HFF-Myc (cell line): ENCODE measurements around the gene PTX4.
A peak's percentile ranks its signal among the peaks of the same experiment; 100 is the strongest.

ENCODE experiments used
- DNase-seq: peaks from one replicate; pipeline ENCODE4 v3.0.0-alpha.2; 2011; ENCODE audit warnings: low read depth; ENCODE audit errors: extremely low read depth
- H3K4me3 ChIP-seq: replicated peaks from 2 replicates; pipeline ENCODE4 v1.5.1; 2011; ENCODE audit warnings: low read depth, mild to moderate bottlenecking, control low read depth, low read length
- CTCF ChIP-seq: IDR thresholded peaks from 2 replicates; pipeline ENCODE4 v1.5.1; 2012; ENCODE audit warnings: mild to moderate bottlenecking, low read depth, low read length, control low read depth; ENCODE audit errors: missing control alignments

Gene PTX4

DNA sequence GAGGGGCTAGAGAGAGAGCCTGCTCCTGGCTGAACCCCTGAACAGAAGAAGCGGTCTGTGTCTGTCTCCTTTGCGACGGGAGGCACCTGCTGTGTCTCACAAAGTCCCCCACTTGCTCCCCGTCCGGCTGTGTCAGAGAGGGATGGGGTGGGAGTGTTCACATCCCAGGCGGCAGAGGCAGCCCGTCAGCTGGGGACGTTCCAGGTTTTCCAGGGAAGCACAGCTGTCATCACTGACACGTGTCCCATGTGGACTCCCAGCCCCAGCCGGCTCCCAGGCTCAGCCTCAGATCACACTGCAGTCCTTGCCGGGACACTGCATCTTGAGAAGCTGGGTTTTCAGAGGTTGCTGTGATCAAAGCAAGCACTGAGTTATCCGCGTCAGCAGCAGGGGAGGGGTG is 6.0 kb upstream of the PTX4 start:
- DNase-seq: no peak
- no peak for TF ChIP-seq CTCF
- peak overlapping the region; percentile 92 for H3K4me3 ChIP-seq

- peak; percentile 73 for TF ChIP-seq CTCF
- H3K4me3 ChIP-seq: peak overlapping the region; percentile 92
- peak; percentile 25 for DNase-seq
These were observed 5.4 kb upstream of the PTX4 start for GRCh38 chr16:1494129-1494640.

- H3K4me3 ChIP-seq: peak overlapping the region; percentile 92
- no peak for DNase-seq
- TF ChIP-seq CTCF: no peak
These were observed 5.0 kb upstream of the PTX4 start for GRCh38 chr16:1493746-1494094.

DNA sequence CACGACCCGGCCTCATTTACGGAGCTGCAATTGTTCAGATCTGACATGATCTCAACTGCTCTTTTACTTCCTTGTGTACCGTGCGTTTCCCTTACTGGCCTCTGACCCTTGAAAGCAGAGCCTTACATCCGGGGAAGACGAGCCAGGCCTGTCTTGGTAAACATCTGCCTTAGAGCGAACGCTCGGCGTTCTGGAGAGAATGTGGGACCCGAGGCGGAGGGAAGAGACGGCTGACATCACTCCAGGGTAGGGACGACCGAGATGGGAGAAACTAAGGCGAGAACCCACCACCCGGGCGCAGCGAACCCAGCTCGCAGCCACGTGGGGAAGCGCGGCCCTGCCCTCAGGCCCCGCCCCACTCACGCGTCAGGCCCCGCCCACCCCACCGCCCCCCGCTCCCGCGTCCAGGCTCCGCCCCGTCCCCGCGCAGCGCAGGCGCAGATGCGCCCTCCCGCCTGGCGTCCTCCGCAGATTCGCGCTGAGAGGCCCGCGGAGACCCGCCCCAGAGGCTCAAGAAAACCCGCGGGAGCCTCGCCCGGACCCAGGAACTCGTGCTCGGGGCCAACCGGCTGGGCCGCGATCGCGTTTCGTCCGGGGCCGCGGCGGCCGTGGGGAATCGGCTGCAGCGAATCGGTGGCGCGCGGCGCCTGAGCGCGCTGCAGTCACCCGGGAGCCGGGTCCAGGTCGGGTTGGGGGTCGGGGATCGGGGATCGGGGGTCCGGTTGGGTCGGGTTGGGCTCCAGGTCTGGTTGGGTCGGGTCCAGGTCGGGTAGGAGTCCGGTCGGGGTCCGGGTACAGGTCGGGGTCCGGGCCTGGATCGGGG is 4.4 kb upstream of the PTX4 start, which contains the start of gene TELO2:
TELO2 (plus strand) TSS at position 438 of the 823 bp plus-strand sequence. CDS start 922 bp downstream, outside the sequence.
- peak within 1 kb of the TSS; percentile 92 for H3K4me3 ChIP-seq
- TF ChIP-seq CTCF: no peak
- peak; percentile 48 for DNase-seq

DNA sequence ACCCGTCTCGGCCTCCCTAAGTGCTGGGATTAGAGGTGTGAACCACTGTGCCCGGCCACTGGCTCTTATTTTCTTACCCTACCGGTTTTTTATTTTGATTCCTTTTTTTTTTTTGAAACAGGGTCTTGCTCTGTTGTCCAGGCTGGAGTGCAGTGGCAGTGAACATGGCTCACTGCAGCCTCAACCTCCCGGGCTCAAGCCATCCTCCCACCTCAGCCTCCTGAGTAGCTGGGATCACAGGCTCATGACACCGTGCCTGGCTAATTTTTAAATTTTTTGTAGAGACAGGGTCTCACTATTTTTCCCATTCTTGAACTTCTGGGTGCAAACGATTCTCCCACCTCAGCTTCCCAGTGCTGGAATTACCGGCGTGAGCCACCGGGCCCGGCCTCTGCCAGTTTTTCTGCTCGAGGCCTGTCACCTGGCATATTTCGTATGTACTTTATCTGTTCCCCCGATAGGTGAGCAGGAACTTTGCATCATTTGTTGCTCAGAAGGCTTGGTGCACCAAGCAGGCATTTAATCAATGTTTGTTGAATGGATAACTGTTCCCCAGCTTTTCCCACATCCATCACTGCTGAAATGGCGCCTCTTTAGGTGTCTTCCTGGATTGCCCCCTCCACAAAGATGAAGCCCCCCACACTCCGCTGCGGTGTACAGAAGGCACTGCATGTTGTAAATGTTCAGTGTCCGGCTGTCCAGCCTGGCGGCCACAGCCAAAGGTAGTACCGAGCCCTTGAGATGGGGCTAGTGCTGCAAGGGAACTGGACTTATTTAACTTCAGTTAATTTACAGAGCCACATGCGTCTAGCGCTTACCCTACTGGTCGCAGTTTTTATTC is 3.6 kb upstream of the PTX4 start:
- H3K4me3 ChIP-seq: peak overlapping the region; percentile 92
- no peak for TF ChIP-seq CTCF
- DNase-seq: no peak

GRCh38 chr16:1491327-1491726 is 2.6 kb upstream of the PTX4 start:
- no peak for DNase-seq
- no peak for TF ChIP-seq CTCF
- H3K4me3 ChIP-seq: no peak overlapping the region
